NCI-H345 treated with DMSO at 0.1 percent for 48 hours (cell line): Measurements from ENCODE around the gene COG4.
"Not testable (repeated sequence)": the region's sequence is repeated elsewhere in the genome, so short reads cannot be mapped to it uniquely, and the experiment has no call there.

Source experiments
- DNase-seq: peaks from one replicate; lab custom pipeline; 2025; ENCODE audit not compliant: unreplicated experiment; lab: John Stamatoyannopoulos, UW

Gene COG4

DNA sequence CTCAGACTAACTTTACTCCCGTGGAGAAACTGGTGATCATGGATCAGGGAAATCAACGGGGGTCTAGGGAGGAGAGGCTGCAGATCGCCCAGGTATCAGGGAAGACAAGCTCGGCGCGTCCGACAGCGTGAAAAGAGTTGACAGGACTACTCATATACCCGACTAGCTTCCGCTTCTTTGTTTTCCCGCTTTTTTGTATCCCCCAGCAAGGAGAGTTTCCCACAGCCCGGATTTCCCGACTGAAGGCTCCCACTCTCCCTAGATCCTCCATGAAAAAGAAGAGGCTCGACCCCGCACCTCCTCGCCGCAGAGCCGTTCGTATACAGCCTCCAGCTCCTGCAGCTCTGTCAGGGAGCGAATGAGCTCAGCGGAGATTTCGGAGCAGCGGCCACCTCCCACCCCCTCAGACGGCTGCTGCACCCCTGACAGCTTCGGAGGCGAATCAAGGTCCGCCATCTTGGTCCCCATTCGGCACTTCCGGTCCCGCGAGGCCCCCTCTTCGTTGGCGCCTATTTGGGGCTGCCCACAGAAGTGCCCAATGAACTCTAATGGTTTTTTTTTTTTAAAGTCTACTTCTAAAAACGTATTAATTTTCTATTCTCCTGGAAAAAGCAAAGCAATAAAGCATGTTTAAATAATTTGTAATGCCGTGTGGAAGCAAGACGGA lies at the start of gene COG4:
TSS of gene COG4 (minus strand) at position 479 of the 667 bp plus-strand sequence. CDS start at position 468, 11 bp downstream.
- DNase-seq: peak; percentile 79

DNA sequence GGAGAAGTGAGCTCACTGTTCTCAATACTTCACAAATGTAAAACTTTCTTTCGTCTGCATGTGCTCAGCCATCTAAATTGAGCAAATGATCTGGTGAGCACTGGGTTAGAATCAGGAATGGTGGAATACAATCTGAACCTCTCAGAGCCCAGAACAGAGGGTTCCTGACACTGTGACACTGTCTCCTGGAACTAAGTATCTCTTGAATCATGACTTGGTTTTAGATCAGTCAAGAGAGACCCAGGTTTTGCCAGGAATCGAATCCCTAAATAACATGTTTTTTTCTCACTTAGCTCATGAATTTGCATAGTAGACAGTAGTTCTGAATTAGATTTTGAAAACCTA lies 49.5 kb upstream of the COG4 start:
- DNase-seq: no peak

DNA sequence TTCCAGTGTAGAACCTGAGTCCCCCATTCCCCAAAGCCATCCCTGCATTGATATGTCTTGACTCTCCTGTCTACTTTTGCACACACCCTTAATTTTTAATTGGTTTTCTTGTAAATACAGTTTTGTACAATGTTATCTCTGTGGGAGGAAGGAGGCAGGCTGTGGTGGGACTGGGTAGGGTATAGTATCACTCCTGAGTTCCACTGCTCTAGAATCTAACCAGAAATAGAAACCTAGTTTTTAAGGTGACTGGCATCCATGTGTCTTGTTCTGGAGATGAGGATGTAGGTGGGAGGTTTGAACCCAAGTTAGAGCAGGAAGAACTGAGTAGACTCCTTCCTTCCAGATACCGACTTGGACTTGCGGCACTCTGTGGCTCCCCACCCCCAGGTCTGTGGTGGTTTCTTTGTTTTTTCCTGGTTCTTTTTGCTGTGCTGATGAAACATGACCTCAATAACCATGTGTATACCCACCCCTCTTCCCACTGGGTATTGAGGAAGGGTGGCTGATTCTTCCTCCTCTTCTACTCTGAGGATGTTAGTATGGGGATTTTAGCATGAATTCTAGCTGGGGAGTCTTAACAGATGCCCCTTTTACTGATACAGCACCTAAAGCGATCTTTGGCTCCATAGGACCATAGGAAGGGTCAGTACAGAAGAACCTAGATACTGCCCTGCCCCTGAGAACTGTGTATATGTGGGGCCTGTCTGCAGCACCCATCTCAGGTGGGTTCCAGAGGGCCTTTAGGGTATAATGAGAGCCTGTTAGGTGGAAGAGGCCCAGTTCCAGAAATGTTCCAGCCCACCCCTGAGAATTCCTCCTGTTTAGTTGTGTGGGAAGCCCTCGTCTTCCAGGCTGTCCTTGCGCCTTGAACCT lies 48.9 kb upstream of the COG4 start:
- no peak for DNase-seq

DNA sequence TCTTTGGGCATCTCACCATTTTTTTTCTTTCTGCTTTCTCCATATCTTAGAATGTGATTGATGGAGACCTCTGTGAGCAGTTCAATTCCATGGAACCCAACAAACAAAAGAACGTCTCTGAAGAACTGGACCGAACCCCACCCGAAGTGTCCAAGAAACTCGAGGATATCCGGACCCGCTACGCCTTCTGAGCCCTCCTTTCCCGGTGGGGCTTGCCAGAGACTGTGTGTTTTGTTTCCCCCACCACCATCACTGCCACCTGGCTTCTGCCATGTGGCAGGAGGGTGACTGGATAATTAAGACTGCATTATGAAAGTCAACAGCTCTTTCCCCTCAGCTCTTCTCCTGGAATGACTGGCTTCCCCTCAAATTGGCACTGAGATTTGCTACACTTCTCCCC lies 48.3 kb upstream of the COG4 start:
- no peak for DNase-seq

DNA sequence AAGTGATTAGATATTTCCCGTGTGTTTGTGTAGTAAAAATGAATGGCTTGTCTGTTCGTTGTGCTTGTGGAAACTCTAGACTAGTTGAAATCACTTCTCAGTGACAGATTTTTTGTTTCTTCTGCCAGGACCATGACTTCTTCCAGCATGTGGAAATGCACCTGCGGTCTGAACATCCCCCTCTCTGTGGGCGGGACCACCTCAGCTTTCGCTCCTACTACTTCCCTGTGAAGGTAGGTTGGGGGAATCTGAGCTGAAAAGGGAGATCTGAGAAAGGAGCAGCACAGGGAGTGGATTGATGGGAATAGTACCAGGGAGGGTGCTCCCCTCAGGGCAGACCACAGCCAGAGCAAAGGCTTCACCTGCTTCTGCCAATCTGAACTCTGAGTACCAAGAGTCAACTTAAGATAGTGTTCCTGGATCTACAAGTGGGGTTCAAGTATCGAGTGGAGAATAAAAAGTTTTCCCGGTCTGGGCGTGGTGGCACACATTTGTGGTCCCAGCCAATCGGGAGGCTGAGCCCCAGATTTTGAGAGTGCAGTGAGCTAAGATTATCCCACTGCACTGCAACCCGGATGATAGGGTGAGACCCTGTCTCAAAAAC lies 47.7 kb upstream of the COG4 start:
- DNase-seq: no peak

DNA sequence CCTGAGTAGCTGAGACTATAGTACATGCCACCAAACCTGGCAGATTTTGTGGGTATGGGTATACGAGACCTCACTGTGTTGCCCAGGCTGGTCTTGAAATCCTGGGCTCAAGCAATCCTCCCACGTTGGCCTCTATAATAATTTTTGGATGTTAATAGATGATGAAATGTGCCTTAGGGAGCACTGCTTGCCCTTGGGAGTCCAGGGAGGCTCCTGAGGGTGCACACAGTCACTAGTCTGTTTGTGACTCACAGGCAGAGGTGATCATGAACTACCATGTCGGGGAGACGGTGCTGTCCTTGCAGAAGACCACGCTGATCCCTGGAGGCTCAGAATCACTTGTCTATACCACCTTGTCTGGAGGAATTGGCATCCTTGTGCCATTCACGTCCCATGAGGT lies 46.4 kb upstream of the COG4 start:
- no peak for DNase-seq

DNA sequence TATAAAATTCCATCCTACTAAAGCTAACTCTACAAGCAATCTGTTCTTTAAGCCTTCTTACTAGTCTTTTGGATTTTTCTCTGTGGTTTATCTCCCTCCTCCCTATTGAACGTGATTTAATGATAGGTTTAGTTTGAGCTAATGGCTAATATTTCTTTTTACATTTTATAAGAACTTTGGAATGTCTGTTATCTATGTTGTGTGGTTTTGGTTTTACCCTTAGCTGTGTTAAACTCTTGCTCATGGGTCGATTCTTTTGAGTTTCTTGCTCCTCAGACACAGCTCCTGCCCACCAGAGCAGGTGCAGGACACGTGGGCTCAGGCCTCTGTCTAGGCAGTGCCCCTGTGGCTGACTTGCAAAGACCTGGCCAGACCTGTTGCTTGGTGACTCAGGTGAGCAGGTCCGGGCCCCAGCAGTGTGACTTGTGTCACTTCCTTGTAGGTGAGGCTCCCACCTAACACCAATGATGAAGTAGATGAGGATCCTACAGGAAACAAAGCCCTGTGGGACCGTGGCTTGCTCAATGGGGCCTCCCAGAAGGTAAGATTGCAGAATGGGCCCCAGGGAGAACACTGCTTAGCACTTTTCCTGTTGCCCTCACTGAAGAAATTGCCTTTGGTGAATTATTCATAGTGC lies 45.4 kb upstream of the COG4 start:
- DNase-seq: no peak

DNA sequence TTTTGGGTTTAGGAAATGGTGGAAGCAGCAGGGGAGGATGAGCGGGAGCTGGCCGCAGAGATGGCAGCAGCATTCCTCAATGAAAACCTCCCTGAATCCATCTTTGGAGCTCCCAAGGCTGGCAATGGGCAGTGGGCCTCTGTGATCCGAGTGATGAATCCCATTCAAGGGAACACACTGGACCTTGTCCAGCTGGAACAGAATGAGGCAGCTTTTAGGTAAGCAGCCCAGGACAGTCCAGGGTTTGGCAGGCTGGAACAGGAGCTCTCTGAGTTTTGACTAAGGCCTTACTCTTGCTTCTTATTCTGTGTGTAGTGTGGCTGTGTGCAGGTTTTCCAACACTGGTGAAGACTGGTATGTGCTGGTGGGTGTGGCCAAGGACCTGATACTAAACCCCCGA lies 41.7 kb upstream of the COG4 start:
- DNase-seq: no peak

DNA sequence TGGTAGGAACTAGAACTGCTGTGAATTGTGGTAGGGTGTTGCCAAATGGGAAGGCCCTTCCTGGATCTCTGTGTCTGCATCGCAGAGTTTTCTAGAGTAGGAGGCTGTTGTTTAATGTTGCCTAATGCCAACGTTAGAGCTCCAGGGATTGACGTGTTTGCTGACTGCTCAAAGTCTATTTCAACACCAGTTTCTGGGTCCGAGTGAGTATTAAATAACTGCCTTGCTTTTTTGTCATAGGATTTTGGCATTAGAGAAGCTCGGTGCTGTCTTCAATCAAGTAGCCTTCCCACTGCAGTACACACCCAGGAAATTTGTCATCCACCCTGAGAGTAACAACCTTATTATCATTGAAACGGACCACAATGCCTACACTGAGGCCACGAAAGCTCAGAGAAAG lies 40.3 kb upstream of the COG4 start:
- DNase-seq: no peak

DNA sequence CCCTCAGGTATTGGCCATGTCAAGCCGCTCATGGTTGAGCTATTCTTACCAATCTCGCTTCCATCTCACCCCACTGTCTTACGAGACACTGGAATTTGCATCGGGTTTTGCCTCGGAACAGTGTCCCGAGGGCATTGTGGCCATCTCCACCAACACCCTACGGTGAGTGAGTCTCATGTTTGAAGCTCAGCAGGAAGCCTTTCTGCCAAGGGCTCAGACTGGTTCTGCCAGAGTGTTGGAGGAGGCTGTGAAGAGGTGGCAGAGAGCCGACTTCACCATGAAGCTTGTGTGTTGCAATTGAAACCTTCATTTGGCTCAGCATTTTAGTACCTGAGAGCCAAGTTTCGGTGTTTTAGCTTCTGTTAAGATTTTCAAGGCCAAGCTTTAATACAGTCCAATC lies 38.3 kb upstream of the COG4 start:
- no peak for DNase-seq

DNA sequence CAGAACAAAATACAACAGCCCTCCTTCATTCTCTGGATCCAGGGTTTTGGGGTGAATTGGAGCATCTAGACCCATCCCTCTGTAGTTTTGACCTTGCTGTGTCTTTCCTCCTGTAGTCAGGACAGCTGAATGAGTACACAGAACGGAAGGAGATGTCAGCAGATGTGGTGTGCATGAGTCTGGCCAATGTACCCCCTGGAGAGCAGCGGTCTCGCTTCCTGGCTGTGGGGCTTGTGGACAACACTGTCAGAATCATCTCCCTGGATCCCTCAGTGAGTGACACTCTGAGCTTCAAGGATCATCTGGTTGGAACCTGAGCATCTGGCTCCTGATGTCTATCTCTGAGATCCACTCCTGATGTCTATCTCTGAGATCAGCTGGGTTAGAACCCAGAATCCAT lies 32.7 kb upstream of the COG4 start:
- DNase-seq: no peak

DNA sequence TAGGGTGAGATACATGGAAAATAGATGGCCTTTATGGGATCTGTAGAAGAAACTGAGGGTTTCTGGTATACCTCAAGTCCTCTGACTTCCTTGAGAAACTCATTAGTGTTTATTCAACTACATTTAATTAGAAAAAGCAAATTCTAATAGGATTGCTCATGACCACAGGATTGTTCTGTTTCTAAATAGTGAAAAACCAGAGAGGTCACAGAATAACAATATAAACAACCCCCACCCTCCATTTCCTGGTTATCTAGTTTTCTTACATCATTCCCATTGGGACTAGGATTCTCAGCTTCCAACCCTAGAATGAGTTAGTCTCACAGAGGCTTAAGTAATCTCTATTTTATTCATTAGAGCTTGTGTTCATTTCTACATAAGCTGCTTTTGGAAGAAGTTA lies 30.3 kb upstream of the COG4 start:
- DNase-seq: no peak

DNA sequence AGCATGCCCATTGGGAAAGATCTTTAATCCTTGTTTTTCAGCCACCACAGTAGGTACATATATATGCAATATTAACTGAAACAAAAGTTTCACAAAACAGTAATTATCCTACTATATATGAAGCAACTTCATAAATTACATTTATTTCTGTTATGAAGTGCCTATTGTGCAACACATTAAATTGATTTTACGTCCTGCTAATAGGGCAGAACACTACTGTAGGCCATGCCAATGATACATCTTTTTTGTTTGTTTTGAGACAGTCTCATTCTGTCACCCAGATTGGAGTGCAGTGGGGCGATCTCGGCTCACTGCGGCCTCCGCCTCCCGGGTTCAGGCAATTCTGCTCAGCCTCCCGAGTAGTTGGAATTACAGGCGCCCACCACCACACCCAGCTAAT lies 29.3 kb upstream of the COG4 start:
- no peak for DNase-seq

DNA sequence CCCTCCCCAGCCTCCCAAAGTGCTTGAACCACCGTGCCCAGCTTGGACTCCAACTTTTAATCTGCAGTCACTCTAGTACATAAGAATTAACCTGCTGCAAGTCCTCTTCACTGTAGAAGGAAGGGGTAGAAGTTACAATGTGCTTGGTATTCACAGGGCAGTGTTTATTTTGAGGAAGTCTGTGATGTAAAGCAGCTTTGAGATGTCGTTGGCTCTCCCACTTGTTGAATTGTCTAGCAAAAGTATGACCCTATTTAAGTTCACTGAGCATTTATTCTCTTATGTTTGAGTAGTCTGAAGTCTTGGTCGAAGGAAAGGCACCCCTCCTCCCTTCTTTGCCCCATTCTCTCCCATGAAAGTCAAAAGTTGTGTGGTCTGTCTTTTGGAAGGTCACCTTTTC lies 28.4 kb upstream of the COG4 start:
- DNase-seq: no peak

DNA sequence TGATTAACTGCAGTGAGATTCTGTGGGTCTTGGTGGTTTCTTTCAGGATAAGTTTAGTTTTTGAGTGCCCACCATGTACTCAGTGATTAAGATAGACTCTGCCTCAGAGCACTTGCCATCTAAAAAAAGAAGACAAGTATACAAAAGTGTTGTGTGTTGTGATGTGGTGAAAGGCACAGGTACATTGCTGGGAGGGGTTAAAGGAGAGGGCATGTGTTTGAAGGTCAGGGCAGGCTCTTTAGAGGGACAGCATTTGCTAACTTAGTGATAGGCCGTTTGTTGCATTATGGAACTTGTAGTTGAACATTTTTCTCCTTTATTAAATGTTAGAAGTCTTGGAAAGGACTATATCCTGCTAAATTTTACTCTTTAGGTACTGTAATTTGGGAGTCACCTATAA lies 26.7 kb upstream of the COG4 start:
- no peak for DNase-seq

DNA sequence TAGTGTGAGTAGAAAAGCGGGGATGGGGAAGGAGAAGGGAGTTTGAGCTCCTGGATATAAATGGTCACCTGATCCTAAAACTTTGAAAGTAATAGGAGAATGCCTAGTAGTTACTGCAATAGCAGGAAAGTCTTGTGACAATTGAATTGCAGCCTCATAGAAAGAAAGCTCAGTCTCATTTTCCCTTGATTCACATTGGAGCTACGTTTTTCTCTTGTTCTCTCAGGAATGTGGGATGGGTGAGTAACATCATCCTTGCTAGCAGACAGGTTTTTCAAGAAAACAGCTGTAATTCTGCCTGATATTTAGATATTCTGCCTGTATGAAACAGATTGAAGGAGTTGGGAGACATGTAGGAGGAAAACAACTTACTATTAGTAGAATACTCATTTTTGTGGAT lies 25.6 kb upstream of the COG4 start:
- DNase-seq: no peak

DNA sequence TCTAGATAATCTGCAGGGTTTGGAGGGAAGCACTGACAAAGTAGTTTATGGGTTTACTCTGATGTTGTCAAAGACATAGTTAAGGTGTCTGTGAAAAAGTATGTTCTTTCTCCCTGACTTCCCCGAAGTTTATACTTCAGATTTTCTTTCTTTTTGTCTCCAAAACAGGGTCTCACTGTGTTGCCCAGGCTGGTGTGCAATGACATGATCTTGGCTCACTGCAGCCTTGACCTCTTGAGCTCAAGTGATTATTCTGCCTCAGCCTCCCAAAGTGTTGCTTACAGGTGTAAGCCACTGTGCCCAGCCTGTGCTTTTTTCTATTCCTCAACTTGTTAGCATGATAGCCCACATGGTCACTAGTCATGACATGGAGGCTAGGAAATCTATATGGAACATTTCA lies 21.2 kb upstream of the COG4 start:
- DNase-seq: no peak

DNA sequence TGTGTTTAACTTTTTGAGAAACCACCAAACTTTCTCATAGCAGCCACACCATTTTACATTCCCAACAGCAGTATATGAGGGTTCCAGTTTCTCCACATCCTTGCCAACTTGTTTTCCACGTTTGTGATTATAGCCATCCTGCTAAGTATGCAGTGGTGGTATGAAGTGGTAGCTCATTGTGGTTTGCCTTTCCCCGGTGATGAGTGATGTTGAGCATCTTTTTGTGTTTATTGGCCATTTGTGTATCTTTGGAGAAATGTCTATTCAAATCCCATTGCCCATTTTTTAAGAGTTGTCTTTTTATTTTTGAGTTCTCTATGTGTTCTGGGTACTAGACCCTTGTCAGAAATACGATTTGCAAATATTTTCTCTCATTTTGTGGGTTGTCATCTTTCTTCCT lies 17.6 kb upstream of the COG4 start:
- no peak for DNase-seq

DNA sequence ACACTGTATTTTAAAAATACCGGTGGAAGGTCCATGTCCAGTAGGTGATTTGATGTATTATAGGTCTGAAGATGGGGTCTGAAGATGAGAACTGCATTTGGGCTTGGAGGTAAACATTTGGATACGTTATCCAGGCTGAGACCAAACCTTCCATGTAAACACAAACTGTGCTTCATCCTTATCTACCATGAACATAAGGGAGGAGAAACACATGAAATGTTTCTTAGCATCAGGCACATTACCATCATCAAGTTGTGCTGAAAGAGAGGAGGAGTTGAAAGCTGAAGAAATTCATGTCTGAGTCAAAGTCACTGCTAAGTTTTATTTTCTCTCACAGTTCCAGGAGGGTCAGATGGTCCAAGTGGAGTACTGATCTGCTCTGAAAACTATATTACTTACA lies 11.6 kb upstream of the COG4 start:
- no peak for DNase-seq

DNA sequence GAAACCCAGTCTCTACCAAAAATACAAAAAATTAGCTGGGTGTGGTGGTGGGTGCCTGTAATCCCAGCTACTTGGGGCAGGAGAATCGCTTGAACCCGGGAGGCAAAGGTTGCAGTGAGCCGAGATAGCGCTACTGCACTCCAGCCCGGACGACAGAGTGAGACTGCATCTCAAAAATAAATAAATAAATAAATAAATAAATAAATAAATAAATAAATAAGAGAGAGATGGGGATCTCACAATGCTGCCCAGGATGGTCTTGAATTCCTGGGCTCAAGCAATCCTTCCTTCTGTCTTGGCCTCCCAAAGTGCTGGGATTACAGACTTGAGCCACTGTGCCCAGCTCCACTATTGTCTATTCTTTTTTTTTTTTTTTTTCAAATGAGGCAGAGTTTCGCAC lies 6.6 kb upstream of the COG4 start:
- not testable (repeated sequence) for DNase-seq

DNA sequence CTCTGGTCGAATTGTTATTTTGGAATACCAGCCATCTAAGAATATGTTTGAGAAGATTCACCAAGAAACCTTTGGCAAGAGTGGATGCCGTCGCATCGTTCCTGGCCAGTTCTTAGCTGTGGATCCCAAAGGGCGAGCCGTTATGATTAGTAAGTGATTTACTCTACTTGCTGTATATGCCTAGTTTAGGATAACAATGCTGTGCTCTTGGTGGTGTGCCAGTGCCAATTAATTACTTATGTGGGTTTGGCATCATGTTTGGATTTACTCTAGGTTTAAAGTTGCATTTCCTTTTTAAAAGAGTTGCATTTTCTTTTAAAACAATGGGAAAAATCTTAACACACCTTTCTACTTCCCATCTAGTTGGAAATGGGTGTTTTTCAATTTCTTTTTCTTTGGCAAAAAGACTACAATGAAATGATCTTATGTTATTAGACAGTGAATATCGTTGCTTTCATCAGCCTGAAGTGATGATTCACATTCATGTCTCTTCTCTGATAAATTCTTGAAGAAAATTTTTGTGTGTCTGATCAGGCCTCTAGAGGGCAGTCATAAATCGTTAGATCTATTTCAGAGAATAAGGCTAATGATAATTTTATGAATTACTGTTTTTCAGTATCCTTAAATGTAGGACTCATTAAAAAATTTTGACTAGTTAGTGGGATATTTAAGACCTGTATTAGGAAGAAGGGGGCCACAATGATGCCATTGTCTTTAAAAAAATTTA lies 5.9 kb upstream of the COG4 start:
- no peak for DNase-seq
